SKM-1 treated with dmso at 0.1 percent for 144 hours (cell line): ENCODE results near the gene FGFR2.
"Not testable (repeated sequence)": the region's sequence is repeated elsewhere in the genome, so short reads cannot be mapped to it uniquely, and the experiment has no call there.

Source experiments
- DNase-seq: peaks from one replicate; lab custom pipeline; 2025; ENCODE audit not compliant: unreplicated experiment; lab: John Stamatoyannopoulos, UW

FGFR2 gene

DNA sequence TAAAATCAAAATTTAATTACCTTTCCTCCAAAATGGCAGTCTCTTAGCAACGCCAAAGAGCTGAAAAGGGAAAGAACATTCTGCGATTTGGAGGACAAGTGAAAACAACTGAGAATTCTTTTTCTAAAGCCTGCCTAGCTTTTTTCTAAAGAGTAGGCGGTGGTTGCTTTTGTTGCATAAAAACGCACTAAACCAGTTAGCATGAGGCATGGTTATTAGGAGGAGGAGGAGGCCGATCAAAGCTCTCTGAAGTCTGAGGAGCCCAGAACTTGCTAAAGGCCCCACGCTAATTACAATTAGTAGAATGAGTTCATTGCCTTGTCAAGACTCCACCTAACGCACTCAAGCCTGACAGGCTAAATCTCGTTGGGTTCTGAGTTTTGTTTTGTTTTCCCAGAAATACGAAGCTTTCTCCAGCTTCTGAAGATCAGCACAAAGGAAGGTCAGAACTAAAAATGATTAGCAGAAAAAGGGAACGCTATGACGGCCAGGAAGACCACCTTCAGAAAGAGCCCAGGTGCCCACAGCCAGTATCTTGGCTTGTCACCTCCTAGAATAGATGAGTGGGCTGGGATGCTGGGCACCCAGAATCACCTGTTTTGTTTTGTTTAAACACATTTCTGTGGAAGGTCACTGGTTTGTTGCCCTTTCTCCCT is 72.0 kb downstream of the FGFR2 start:
- DNase-seq = no peak

DNA sequence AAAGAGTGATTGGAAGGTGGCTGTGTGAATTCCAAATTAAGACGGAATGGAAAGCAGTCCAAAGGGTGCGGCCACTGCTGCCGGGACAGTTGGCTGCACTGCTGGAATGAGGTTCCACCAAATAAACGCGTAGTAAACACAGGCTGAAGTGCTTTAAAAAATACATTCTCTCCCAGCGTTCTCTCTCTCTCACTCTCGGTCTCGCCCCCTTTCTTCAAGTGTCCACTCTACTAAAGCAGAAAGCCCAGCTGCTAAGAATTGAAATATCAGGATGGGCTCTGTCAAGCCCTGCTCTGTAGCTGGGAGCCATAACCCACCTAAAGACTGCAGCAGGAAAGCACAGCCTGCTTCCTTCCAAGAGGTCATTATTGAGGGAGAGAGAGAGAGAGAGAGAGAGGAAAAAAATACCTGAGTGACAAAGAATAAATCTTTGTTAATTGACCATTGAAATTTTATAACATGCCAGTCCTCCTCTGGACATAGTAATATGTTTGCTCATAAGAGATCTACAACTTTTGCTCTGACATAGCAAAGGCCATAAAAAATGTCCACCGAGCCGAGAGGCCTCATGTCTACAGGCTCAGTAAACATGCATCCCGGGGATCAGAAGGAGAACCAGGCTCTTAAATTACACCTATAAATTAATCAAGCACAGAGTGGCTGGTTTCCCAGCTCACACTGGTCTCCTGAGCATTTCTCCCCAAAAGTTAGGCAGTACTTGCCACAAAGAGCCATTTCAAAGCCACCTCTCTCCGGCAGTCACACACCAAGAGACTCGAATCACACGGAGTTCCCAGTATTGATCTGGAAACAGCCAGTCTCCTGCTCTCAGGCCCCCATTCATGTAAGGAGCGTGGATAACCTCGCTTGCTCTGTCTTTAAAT is 72.8 kb downstream of the FGFR2 start:
- no peak for DNase-seq

DNA sequence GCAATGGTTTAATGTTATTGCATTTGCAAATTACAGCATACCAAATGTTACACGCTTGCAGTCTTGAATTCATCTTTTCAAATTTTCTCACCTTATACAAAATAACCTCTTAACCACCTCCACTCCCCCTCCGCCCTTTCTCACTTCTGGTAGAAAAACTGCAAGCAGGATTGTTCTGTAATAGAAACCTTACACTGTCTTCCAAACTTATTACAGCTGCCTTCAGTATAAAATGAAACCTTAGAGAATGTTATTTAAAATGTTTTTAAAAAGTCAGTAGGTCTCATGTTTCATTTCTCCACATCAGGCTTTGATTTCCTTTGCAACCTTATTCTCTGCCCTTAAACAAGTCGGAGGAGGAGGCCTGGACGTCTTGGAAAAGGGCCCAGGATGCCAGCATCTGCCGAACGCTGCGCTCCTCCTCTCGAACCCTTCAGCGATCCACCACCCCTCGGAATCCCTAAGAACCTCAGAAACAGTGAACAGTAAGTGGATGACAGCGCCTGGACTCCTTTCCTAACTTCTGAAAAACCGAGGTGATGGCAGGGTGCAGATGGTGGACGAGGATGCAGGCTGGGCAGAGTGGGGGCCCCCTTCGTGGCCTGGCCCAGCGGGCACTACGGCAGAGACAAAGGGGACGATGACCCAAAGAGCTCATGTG is 74.0 kb downstream of the FGFR2 start:
- no peak for DNase-seq

DNA sequence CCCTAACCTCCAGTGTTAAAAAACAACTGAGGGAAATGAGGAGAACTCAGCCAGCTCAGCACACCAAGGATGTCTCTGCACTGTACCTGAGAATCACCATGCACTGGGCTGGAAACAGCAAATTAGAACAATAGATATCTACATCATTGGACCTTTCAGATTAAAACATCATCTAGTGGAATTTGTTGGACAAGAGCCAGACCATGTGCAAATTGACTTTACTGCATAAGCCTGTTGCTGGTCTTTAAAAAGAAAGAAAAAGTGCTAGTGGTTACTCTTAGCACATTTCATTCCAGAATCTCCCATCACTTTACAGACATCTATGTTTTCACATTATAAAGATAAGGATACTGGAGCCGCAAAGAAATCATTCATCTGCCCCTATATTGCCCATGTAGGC is 75.4 kb downstream of the FGFR2 start:
- DNase-seq = no peak

DNA sequence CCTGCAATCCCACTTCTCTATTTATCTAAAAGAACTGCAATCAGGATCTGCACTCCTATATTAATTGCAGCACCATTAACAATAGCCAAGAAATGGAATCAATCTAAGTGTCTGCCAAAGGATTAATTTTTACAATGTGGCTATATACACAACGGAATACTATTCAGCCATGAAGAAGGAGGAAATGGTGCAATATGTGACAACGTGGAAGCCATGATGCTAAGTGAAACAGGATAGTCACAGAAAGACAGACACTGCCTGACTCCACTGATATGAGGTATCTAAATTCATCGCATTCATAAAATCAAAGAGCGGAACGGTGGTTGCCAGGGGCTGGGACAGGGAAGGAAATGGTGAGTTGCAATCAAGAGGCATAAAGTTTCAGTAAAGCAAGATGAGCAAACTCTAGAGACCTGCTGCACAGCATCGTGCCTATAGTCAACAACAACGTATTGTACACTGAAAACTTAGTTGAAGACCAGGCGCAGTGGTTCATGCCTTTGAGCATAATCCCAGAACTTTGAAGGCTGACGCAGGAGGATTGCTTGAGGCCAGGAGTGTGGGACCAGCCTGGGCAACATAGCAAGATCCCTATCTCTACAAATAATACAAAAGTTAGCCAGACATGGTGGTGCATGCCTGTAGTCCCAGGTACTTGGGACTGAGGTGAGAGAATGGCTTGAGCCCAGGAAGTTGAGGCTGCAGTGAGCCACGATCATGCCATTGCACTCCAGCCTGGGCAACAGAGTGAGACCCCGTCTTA is 76.3 kb downstream of the FGFR2 start:
- no peak for DNase-seq

DNA sequence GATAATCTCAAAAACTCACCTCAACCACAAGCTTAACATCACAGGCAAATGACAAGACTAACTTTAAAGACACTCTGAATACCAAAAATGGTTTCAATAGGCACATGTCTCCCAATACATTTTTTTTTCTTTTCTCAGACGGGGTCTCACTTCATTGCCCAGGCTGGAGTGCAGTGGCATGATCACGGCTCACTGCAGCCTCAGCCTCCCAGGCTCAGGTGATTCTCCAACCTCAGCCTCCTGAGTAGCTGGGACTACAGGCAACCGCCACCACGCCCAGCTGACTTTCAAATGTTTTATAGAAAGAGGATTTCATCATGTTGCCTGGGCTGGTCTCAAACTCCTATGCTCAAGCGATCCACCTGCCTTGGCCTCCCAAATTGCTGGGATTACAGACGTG is 77.7 kb downstream of the FGFR2 start:
- not testable (repeated sequence) for DNase-seq

DNA sequence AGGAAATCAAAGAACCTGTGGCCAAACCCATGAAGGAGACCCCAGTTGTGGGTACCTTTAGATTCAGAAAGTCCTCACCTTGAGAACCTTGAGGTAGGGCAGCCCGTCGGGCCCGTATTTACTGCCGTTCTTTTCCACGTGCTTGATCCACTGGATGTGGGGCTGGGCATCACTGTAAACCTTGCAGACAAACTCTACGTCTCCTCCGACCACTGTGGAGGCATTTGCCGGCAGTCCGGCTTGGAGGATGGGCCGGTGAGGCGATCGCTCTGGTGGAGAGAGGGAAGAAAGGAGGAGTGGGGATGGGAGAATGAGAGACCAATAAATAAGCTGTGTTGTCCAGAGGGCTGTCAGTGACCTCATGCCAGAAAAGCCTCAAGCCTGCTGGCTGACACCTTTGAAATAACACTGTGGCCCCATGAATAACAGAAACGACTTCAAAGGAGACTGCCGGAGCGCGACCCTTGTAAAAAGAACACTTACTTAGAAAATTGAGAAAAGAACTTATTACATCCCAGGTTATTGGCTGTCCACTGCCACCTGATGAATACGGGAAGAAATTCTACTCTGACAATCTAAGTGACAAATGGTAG is 78.2 kb downstream of the FGFR2 start:
- no peak for DNase-seq

DNA sequence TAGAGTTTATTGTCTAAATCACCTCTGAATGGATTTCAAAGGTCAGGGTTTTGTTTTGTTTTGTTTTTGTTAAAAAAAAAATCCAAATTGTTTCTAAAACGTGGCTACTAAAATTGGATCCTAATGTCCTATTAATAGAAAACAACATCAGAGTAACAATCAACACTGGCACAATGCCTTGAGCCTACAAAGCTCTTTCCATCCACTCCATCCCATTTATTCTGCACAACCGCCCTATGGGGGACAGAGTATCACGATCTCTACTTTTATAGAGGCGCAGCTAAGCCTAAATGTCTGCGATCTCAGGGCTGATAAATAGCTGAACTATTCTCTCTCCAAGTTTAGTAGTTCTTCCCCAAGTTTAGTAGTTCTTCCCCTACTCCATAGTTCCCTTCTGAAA is 78.8 kb downstream of the FGFR2 start:
- no peak for DNase-seq

DNA sequence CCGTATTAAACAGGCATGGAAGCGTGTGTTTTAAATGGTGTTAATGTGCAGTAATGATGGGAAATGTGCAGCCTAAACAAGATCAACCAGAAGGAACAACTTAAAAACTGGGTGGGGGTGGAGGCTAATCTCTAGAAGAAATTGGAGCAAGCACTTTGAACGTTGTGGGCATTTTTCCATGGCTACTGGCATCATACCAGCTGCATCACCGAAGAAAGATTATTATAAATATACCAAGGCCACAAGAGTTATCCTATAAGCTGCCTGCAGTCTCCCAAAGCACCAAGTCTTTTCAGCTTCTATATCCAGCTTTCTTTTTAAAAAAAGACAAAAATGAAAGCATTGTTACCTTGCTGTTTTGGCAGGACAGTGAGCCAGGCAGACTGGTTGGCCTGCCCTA is 79.9 kb downstream of the FGFR2 start:
- no peak for DNase-seq

DNA sequence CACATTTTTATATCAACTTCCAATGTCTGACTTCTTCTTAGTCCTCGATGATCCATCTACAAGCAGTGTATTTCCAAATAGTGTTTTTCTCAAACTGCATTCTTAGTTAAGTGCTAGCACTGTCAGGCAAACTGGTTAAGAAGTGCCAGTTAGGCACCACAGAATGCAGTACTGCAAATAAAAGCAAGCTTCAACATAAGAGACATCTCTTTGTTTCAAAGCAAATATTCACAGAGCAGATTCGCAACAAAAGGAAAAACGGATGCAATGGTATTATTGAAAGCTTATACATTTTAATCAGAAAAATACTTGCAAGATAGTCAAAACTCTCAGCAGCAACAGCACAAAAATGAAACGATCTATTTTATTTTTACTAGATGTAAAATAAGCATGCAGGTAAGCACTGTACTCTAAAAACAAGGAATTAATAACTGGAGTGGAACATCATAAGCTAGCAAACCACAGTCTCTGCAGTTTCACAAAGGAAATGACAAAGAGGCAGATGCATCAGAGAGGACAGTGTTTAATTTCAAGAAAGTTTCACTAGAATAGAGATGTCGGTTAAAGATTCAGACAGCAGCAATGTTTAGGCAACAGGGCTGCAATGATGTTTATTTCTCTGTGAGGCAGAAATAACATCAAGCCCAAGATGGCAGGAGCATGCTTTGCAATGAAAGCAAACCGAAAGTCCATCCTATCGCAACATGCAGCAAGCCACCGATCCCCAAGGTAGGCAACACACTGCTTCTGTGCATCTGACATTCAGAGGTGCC is 82.0 kb downstream of the FGFR2 start:
- no peak for DNase-seq

DNA sequence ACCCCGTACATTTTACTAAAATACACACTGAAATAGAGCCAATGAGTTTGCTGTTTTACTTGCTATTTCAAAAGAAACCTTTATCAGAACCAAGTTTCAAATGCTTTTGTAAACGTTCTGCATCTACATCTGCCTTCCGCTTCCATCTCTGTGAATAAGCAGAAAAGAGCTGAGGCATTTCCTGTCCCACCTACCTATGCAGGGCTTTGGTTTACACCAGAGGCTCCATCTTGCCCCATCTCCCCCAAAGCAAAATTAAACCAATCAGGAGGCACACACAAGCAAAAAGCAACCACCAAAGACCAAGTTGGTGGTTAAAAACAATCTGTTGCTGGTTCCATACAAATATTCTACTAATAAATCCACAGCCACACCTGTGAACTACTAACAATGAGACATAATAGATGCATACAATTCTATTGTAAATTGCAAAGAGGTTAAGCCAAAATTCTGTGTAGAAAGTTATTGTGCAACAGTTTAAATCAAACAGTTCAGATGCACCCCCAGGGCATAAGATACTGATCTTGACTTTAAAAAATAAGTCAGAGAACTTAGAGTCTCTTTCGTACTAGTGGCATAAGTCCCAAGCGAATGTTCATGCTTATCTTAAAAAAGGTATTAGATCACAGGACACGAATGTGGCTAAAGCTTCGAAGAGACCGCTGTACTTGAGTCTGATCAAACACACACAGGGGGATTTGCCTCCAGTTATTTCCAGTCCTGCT is 83.9 kb downstream of the FGFR2 start:
- DNase-seq = no peak

DNA sequence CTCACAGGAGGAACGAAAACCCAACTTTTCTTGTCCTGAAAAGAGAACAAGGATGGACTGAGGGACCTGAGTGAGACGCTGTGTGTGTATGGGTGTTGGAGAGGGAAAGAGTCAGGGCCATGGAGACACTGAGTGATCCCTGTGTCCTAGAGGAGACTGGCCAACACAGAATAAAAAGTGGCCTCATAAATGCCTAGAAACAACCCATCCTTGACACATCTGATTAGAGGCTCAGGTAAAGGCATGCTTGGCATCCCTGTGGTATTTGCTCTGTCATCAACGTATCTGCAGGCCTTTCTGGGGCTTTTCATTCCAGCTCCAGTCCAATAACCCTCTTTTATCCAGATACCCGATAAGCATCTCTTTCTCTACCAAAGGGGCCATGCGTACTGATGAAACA is 86.3 kb downstream of the FGFR2 start:
- DNase-seq = no peak

DNA sequence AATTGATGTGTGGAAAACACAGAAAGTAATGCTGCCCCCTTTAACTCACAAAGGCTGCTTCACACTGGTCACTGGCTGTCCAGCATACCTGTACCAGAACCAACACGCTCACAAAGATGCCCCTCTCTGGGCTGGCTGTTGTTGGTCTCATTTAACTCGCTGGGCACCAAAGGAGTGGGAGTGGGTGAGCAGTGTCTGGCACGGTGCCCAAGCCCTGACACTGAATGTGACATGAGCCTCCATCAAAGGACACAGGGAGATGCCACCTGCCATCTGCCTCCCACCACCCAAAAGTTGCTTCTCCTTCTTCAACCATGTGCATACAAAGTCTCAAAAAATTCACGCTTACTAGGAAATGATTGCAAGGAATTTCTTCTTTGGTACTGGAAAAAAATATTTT is 86.8 kb downstream of the FGFR2 start:
- no peak for DNase-seq

DNA sequence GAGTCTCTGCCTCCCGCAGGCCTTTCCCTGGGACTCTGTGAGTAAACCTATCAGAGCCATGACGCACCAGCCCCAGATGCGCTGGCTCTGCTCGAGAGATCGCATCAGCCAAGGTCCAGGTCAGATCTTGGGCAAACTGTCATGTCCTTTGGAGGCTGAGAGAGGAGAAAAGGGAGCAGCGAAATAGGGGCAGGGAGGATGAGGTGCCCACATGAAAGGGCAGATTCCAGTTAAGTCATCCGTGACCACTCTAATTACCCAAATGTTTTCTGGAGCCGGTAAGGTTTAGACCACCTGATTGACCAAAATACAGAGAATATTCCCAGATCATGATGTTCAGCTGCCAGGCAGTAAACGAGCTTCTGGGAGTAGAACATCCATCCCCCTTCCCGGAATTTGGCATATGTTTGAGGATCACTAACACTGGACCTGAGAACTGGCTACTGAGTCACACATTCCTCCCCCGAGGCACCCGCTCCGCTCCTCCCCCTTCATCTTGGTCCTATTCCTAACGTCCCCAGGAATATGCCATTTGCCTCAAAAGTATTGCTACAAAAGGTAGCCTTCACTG is 88.0 kb downstream of the FGFR2 start:
- DNase-seq = no peak

DNA sequence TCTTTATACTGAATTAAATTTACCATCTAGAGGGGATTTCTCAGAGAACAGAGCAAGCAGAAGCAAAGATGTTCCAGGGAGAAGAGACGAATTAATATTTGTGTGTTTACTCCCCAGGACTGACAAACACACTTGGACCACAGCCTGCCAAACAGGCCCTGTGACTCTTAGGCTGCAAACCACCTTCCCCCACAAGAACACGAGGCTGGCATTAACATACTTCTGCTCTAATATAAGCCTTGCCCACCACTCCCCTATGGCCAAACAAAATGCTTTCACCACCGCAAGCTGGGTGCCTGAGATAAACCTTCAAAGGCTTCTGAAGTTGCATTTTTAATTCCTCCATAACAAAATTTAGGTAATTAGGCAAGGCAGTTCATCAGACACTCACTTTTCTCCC is 88.4 kb downstream of the FGFR2 start:
- no peak for DNase-seq

DNA sequence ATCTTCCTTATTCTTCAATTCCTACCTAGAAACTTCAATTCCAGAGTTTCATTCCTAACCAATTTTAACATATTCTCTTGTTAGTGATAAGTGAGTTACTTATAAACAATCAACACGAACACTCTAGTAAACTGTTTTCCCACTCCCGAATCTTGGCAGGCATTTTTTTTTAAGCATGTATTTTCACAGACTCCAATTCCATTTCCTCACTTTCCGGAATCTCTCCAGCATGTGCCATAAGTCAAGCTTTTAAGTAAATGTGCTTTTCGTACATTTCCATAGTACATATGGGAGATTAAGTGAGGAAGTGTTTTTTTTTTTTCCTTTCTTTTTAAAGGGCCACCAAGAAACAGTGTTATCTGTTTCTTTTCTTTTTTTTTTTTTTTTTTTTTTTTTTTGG is 89.1 kb downstream of the FGFR2 start:
- no peak for DNase-seq

DNA sequence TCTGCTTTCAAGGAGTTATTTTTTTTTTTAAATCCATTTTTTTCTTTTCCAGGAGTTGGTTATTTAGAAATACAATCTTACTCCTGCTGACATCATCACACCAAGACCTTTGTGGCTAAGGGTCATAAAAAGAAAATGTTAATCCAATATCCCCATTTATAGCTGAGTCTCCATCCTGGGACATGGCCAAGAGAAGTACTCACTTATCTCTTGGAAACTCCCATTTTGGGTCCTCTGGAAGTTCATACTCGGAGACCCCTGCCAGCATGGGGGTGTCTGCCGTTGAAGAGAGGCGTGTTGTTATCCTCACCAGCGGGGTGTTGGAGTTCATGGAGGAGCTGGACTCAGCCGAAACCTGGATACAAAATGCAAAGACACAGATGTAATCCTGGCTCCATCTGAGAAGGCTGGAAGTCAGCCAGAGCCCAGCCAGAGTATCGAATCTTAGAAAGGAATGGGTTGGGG is 94.6 kb downstream of the FGFR2 start:
- no peak for DNase-seq

DNA sequence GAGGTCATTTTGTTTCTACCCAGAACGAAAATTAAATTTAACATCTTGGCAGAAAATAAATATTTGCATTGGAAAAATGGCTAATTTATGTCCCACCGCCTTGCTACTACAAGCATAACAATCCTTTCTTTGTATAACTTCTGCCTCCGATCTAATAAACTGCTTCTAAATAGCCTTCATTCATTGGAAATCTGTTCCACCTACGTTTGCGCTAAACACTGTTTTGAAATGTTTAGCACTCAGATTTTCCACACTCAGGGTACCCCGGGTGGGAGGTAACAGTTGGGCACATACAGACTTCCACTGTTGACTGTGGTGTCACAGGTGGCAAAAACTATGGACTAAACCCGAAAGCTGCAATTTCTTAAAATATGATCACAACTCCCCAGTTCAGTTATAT is 96.4 kb downstream of the FGFR2 start:
- no peak for DNase-seq

DNA sequence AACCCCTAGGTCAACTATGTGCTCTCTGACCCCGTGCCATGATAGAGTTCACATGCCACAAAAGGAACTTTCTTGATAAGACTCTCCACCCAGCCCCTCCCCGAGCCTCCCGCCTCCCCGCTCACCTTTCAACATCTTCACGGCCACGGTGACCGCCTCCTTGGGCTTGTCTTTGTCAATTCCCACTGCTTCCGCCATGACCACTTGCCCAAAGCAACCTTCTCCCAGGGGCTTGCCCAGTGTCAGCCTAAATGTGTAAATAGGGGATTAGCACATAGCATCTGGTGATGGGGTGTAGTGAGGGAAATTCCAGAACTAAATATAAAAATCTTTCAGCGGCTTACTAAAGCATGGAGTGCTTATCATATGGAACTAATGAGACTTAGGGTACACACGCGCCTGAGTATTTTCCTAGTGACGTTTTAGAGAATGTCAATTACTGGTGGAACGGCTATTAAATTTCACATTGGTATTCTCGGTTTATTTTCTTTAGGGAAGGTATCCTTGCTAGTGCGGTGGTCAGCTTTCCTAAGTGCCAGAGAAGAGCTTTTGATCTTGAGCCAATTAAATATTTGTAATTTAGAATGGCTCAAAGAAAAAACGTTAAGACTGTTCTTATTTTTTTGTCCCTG is 97.4 kb downstream of the FGFR2 start:
- no peak for DNase-seq
